HepG2 (cell line): ENCODE measurements around the gene FKBP1A. TPM values are rescaled to one million over a fixed set of nuclear protein-coding genes. Genes with fewer than 3 reads are reported as not detected.
A peak's percentile ranks its signal among the peaks of the same experiment; 100 is the strongest.

Experiments used
- MAFF ChIP-seq: IDR thresholded peaks from 2 replicates; pipeline ENCODE4 v1.6.1; 2011; ENCODE audit warnings: low read depth, low read length, improper control_type of control experiment
- NFIC ChIP-seq: IDR thresholded peaks from 2 replicates; pipeline ENCODE4 v1.6.1; 2012; ENCODE audit warnings: mild to moderate bottlenecking, low read length, inconsistent platforms
- U2AF2 ChIP-seq: fragments of 200-400 bp; formaldehyde crosslinking; IDR thresholded peaks from 2 replicates; pipeline ENCODE4 v1.6.1; 2017; ENCODE audit warnings: low read depth, mild to moderate bottlenecking, low read length
- ZFP62 ChIP-seq: sonication (generic); formaldehyde crosslinking; IDR thresholded peaks from 2 replicates; pipeline ENCODE4 v1.4.0; 2020; ENCODE audit warnings: missing genetic modification reagents
- ZNF20 ChIP-seq: sonication (generic); formaldehyde crosslinking; IDR thresholded peaks from 2 replicates; pipeline ENCODE4 v1.4.0; 2020; ENCODE audit warnings: mild to moderate bottlenecking, moderate library complexity, missing genetic modification reagents
- ZNF282 ChIP-seq: fragments of 450-650 bp; IDR thresholded peaks from 2 replicates; pipeline ENCODE4 v1.6.1; 2018; ENCODE audit not compliant: partially characterized antibody
- ZNF296 ChIP-seq: sonication (generic); formaldehyde crosslinking; conservative IDR thresholded peaks from 2 replicates; pipeline ENCODE4 v1.5.0; 2020; ENCODE audit warnings: mild to moderate bottlenecking, missing genetic modification reagents
- ZNF33B ChIP-seq: sonication (generic); formaldehyde crosslinking; IDR thresholded peaks from 2 replicates; pipeline ENCODE4 v1.5.1; 2020; ENCODE audit warnings: mild to moderate bottlenecking, missing genetic modification reagents
- ZNF44 ChIP-seq: sonication (generic); formaldehyde crosslinking; IDR thresholded peaks from 2 replicates; pipeline ENCODE4 v1.5.1; 2020; ENCODE audit warnings: mild to moderate bottlenecking, missing genetic modification reagents
- ZNF672 ChIP-seq: sonication (generic); formaldehyde crosslinking; IDR thresholded peaks from 2 replicates; pipeline ENCODE4 v1.8.1; 2022; ENCODE audit warnings: missing genetic modification reagents
- ZNF761 ChIP-seq: sonication (generic); formaldehyde crosslinking; conservative IDR thresholded peaks from 2 replicates; pipeline ENCODE4 v1.4.0; 2020; ENCODE audit warnings: mild to moderate bottlenecking, missing genetic modification reagents
- polyA plus RNA-seq, 8 experiments: library from polyadenylated mRNA; depleted of rRNA in 3 of 8; stranded (reverse) in 7 of 8; unstranded in 1 of 8; fragments of >200 nt; fragmentation: Illumina TruSeq in 4 of 8; extraction: Trizol in 4 of 8; gene quantifications; 2 replicates each; pipeline versions ENCODE4 v1.2.1 to v1.2.3, GENCODE V29; 2011 to 2016; ENCODE audit warnings: low read depth in 4 of 8, missing spikeins in 1 of 8, mixed read lengths in 1 of 8; ENCODE audit not compliant: insufficient read depth in 1 of 8
- total RNA-seq, 5 experiments: library from RNA; depleted of rRNA; stranded (reverse); fragments of >200 nt; fragmentation: Illumina TruSeq; extraction: Trizol; gene quantifications; 2 replicates each; pipeline ENCODE4 v1.2.3, GENCODE V29; 2016; ENCODE audit warnings: low read depth in 1 of 5
- TF ChIP-seq, protein P1 (sequence below): sonication (generic); formaldehyde crosslinking; IDR thresholded peaks from 2 replicates; pipeline ENCODE4 v1.9.0; 2021; ENCODE audit warnings: mild to moderate bottlenecking, missing genetic modification reagents
- TF ChIP-seq, protein P2 (sequence below): sonication (generic); formaldehyde crosslinking; IDR thresholded peaks from 2 replicates; pipeline ENCODE4 v1.9.0; 2021; ENCODE audit warnings: missing genetic modification reagents, borderline replicate concordance
- TF ChIP-seq, protein P3 (sequence below): sonication (generic); formaldehyde crosslinking; IDR thresholded peaks from 2 replicates; pipeline ENCODE4 v1.9.0; 2021; ENCODE audit warnings: missing genetic modification reagents, borderline replicate concordance
- TF ChIP-seq, protein P4 (sequence below): sonication (generic); formaldehyde crosslinking; IDR thresholded peaks from 2 replicates; pipeline ENCODE4 v1.4.0; 2020; ENCODE audit warnings: missing genetic modification reagents, borderline replicate concordance

The FKBP1A gene
- total and polyA plus RNA-seq, 2 of the 13 experiments (the other 11 are each of a cell fraction or from before 2014, with no cell fraction given) = 119 to 468 TPM

DNA sequence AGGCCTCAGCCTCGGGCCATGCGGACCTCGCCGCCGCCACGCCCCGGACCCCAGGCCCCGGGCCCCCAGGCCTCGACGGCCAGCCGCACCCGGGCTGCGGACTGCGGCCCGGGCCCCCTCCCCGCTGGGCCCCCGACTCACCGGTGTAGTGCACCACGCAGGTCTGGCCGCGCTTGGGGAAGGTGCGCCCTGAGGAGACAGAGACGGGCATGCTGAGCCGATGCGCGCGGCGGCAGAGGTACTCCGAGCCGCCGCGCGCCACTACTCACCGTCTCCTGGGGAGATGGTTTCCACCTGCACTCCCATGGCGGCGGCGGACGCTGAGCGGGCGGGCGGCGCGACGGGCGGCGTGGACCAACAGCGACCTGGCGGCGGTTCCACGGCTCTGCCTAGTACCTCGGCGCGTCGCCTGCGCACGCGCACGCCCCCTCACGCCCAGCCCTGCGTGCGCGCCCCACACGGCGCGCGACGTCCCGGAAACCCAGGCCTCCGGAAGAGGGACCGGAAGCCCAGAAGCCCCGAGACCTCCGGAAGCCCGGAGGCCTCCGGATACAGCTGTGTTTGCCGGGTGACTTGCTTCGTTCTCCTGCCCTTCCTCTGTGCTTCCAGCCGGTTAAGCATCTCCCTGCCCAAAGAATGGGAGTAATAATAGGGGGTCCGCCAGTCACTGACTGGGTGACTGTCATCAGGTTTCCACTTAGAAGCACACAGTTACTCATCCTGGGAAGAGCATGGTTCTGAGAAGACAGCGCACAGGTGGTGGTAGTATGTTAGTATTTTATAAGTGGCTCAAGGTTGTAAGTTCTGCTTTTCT lies at the start of gene FKBP1A (continued):
- TF ChIP-seq ZNF44 (CRISPR knock-in tag) = 0 out of 2 replicates have a peak, but pooled peaks have one; percentile 12
- TF ChIP-seq, protein P1, sequence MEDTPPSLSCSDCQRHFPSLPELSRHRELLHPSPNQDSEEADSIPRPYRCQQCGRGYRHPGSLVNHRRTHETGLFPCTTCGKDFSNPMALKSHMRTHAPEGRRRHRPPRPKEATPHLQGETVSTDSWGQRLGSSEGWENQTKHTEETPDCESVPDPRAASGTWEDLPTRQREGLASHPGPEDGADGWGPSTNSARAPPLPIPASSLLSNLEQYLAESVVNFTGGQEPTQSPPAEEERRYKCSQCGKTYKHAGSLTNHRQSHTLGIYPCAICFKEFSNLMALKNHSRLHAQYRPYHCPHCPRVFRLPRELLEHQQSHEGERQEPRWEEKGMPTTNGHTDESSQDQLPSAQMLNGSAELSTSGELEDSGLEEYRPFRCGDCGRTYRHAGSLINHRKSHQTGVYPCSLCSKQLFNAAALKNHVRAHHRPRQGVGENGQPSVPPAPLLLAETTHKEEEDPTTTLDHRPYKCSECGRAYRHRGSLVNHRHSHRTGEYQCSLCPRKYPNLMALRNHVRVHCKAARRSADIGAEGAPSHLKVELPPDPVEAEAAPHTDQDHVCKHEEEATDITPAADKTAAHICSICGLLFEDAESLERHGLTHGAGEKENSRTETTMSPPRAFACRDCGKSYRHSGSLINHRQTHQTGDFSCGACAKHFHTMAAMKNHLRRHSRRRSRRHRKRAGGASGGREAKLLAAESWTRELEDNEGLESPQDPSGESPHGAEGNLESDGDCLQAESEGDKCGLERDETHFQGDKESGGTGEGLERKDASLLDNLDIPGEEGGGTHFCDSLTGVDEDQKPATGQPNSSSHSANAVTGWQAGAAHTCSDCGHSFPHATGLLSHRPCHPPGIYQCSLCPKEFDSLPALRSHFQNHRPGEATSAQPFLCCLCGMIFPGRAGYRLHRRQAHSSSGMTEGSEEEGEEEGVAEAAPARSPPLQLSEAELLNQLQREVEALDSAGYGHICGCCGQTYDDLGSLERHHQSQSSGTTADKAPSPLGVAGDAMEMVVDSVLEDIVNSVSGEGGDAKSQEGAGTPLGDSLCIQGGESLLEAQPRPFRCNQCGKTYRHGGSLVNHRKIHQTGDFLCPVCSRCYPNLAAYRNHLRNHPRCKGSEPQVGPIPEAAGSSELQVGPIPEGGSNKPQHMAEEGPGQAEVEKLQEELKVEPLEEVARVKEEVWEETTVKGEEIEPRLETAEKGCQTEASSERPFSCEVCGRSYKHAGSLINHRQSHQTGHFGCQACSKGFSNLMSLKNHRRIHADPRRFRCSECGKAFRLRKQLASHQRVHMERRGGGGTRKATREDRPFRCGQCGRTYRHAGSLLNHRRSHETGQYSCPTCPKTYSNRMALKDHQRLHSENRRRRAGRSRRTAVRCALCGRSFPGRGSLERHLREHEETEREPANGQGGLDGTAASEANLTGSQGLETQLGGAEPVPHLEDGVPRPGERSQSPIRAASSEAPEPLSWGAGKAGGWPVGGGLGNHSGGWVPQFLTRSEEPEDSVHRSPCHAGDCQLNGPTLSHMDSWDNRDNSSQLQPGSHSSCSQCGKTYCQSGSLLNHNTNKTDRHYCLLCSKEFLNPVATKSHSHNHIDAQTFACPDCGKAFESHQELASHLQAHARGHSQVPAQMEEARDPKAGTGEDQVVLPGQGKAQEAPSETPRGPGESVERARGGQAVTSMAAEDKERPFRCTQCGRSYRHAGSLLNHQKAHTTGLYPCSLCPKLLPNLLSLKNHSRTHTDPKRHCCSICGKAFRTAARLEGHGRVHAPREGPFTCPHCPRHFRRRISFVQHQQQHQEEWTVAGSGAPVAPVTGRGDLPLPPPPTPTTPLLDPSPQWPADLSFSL (CRISPR knock-in tag) = no peak
- TF ChIP-seq, protein P2, sequence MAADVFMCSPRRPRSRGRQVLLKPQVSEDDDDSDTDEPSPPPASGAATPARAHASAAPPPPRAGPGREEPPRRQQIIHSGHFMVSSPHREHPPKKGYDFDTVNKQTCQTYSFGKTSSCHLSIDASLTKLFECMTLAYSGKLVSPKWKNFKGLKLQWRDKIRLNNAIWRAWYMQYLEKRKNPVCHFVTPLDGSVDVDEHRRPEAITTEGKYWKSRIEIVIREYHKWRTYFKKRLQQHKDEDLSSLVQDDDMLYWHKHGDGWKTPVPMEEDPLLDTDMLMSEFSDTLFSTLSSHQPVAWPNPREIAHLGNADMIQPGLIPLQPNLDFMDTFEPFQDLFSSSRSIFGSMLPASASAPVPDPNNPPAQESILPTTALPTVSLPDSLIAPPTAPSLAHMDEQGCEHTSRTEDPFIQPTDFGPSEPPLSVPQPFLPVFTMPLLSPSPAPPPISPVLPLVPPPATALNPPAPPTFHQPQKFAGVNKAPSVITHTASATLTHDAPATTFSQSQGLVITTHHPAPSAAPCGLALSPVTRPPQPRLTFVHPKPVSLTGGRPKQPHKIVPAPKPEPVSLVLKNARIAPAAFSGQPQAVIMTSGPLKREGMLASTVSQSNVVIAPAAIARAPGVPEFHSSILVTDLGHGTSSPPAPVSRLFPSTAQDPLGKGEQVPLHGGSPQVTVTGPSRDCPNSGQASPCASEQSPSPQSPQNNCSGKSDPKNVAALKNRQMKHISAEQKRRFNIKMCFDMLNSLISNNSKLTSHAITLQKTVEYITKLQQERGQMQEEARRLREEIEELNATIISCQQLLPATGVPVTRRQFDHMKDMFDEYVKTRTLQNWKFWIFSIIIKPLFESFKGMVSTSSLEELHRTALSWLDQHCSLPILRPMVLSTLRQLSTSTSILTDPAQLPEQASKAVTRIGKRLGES (CRISPR knock-in tag) = no peak
- TF ChIP-seq ZNF282 = no peak
- TF ChIP-seq ZNF672 (CRISPR knock-in tag) = no peak
- TF ChIP-seq ZFP62 = no peak
- TF ChIP-seq, protein P3, sequence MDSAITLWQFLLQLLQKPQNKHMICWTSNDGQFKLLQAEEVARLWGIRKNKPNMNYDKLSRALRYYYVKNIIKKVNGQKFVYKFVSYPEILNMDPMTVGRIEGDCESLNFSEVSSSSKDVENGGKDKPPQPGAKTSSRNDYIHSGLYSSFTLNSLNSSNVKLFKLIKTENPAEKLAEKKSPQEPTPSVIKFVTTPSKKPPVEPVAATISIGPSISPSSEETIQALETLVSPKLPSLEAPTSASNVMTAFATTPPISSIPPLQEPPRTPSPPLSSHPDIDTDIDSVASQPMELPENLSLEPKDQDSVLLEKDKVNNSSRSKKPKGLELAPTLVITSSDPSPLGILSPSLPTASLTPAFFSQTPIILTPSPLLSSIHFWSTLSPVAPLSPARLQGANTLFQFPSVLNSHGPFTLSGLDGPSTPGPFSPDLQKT (CRISPR knock-in tag) = no peak; the same call in 1 of the 2 replicates
- TF ChIP-seq, protein P4, sequence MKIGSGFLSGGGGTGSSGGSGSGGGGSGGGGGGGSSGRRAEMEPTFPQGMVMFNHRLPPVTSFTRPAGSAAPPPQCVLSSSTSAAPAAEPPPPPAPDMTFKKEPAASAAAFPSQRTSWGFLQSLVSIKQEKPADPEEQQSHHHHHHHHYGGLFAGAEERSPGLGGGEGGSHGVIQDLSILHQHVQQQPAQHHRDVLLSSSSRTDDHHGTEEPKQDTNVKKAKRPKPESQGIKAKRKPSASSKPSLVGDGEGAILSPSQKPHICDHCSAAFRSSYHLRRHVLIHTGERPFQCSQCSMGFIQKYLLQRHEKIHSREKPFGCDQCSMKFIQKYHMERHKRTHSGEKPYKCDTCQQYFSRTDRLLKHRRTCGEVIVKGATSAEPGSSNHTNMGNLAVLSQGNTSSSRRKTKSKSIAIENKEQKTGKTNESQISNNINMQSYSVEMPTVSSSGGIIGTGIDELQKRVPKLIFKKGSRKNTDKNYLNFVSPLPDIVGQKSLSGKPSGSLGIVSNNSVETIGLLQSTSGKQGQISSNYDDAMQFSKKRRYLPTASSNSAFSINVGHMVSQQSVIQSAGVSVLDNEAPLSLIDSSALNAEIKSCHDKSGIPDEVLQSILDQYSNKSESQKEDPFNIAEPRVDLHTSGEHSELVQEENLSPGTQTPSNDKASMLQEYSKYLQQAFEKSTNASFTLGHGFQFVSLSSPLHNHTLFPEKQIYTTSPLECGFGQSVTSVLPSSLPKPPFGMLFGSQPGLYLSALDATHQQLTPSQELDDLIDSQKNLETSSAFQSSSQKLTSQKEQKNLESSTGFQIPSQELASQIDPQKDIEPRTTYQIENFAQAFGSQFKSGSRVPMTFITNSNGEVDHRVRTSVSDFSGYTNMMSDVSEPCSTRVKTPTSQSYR (CRISPR knock-in tag) = 0 out of 2 replicates have a peak, but pooled peaks have one; percentile 4
- TF ChIP-seq ZNF296 (CRISPR knock-in tag) = no peak
- peak; percentile 74; the same call in 1 of the 2 replicates for TF ChIP-seq ZNF761 (CRISPR knock-in tag)
- peak; percentile 64; the same call in 1 of the 2 replicates for TF ChIP-seq ZNF33B
- TF ChIP-seq NFIC = no peak
- TF ChIP-seq MAFF = no peak
- no peak for TF ChIP-seq U2AF2
- no peak for TF ChIP-seq ZNF20 (CRISPR knock-in tag)
